ENCODE measurements around the gene SHISAL2A.
"Not testable (repeated sequence)": the region's sequence is repeated elsewhere in the genome, so short reads cannot be mapped to it uniquely, and the experiment has no call there.

DNA sequence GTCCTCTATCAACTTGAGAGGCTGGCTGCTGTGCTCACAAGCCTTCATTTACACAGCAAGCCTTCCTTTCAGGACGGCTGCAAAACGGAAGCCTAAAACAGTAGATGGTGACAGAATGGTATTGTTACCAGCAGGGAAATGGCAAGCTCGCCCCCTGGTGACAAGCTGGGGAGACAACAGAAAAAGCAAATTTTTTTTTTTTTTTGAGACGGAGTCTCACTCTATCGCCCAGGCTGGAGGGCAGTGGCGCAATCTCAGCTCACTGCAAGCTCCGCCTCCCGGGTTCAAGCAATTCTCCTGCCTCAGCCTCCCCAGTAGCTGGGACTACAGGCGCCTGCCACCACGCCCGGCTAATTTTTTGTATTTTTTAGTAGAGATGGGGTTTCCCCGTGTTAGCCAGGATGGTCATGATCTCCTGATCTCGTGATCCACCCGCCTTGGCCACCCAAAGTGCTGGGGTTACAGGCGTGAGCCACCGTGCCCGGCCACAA, 53.3 kb downstream of the SHISAL2A start:
- TF ChIP-seq POLR2AphosphoS5, EP300, POLR2A (IDR thresholded peaks at IDR 0.05): not testable (repeated sequence)
- TF ChIP-seq, protein P1, sequence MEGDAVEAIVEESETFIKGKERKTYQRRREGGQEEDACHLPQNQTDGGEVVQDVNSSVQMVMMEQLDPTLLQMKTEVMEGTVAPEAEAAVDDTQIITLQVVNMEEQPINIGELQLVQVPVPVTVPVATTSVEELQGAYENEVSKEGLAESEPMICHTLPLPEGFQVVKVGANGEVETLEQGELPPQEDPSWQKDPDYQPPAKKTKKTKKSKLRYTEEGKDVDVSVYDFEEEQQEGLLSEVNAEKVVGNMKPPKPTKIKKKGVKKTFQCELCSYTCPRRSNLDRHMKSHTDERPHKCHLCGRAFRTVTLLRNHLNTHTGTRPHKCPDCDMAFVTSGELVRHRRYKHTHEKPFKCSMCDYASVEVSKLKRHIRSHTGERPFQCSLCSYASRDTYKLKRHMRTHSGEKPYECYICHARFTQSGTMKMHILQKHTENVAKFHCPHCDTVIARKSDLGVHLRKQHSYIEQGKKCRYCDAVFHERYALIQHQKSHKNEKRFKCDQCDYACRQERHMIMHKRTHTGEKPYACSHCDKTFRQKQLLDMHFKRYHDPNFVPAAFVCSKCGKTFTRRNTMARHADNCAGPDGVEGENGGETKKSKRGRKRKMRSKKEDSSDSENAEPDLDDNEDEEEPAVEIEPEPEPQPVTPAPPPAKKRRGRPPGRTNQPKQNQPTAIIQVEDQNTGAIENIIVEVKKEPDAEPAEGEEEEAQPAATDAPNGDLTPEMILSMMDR (IDR thresholded peaks at IDR 0.05): peak; percentile 46 to 64

All from suprapubic skin (tissue), 4 donors.